Kidney glomerular epithelial cell (primary cell): ENCODE data around the gene WNT7B.
A peak's percentile ranks its signal among the peaks of the same experiment; 100 is the strongest.

Experiments used
- DNase-seq: peaks from one replicate; lab custom pipeline; 2025; lab: John Stamatoyannopoulos, UW

The WNT7B gene

DNA sequence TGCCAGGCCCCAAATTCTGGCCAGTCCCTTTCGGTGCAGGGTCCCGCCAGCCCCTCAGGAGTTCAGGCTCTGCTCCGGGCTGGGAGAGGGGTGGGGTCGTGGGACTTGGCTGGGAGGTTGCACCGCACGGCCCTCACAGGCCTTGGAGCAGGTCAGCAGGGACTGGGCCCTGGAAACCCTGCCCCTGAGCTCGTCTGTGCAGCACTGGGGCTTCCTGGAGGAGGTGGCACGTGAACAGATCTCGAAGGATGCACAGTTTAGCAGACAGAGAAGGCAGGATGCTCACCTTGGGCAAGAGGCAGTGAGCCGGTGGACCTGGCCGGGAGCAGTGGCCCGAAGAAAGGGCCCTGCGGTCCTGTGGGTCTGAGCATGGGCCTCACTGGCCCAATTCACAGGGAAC lies 70.0 kb downstream of the WNT7B start:
- DNase-seq = no peak

DNA sequence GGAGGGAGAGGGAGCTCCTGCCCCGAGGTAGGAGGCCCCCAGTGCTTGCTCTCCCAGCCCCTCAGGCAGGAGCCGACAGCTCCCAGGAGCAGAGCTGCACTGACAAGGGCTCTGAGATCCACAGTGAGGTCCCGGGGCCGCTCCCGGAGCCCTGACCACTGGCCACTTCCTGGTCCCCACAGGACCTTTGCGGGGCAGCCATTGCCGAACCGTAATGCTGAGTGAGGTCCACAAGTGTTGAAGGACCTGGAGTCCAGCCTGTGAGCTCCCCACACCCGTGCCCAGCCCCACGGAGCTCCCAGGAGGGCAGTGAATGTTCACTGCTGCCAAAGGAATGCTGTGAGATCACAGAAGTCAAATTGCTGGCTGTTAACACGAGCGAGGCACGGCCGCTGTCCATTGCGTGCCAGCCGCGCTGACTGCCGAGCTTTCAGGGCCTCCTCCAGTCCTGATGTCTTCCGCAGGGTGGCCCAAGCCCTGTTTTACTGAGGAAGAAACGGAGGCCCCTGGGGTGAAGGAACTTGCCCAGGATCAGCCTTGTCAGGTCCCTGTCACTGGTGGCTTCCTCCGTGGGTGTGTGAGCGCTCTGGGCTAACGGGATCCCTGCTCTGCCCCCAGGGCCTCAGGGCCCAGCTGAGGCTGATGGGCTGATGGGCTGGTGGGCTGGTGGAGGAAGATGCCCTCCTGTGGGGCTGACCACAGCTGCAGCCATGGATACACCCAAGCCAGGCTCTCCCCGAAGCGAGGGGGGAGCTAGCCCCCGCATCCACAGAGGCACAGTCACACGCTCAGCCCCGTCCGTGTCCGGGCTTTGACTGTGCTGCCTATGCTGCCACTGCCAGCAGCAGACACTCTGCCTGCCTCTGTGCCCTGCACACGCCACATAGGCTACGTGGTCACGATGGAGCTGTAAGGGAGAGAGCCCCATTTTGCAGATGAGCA lies 70.8 kb downstream of the WNT7B start:
- peak; percentile 19 for DNase-seq

DNA sequence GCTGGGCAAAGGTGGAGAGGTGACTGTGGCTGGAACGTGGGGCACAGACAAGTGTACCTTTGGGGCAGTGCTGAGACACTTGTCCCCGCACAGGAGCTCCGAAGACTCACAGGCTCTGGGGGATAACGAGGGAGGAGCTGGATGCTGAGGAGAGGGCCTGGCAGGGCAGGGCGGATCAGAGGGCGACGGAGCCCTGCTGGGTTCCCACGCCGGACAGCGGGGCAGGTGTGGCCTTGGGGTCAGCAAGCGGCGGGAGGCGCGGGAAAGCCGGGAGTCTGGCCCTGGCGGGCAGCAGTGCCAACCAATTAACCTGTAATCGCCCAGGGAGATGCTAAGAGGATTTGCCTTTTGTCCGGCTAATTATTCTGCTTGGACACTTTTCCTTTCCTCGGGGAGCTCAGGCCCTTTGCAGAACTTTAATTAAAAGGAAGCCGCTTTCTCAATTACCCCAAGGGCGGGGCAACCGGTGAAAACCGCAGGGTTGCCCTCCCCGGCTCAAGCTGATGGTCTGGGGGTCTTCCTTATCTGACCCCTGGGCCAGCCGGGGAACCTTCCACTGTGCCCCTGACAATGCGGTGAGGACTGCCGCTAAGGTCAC lies 71.5 kb downstream of the WNT7B start:
- DNase-seq = no peak

DNA sequence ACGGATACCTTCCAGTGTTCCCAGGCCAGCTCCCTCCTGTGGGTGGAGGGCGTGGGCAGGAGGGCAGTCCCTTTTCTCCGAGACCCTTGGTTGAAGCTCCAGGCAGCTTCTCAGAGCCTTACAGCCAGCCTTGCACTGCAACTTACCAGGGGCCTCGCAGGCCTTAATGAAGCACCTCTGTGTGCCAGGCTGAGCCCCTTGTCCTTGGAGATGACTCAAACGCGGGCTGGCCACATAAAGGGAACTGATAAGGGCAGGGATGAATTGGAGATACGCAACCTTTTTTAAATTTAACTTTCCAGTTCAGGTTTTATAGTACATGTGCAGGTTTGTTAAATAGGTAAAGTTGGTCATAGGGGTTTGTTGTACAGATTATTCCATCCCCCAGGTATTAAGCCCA lies 72.7 kb downstream of the WNT7B start:
- no peak for DNase-seq

DNA sequence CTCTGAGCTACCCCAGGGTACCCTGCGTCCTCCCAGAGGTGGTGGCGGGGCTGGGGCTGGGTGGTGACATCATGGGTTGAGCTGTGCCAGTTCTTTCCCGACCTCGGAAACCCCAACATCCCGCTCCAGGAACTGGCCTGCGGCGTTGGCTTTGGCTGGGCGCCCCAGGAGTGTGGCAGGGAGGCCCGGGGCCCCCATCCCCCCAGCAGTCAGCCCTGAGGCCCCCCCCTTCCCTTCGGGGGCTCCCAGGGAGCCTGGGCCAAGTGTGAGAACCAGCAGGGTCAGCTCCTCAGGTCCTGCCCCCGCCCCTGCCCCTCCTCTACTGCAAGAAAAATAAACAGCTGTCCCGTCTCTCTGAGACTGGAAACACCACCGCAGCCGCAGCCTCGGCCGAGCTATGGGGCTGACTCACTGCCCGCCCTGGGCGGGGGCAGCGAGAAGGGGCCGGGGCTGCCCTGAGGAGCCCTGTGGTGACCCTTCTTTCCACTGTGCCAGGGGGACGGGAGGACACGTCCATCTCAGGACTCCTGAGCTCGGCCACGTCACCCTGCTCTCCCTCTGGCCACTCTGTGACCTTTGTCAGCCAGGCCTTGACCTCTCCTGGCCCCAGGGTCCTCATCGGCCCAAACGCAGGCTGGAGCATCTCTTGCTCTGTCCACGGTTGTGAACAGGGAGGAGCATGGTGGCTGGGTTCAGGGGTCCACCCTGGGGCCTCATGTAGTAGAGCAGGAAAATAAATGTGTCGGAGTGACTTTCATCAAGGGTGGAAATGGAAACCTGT lies 73.4 kb downstream of the WNT7B start:
- peak; percentile 51 for DNase-seq

DNA sequence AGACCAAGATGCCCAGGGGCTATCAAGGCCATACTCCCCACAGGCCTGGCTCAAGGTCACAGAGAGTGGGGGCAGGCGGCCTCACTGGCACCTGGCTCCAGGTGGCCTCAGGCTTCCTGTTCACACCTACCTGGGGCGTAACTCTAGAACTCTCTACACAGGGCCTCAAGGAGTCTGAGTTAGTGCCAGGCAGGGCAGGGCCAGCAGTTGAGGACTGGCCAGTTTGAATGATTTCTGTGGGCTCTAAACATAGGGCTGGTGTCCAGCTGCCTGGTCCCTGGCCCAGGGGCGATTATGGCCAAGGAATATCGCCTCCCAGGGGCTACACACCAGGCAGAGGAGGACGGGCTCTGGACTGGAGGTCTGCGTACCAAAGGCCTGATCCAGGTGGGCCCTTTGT lies 79.2 kb downstream of the WNT7B start:
- no peak for DNase-seq

DNA sequence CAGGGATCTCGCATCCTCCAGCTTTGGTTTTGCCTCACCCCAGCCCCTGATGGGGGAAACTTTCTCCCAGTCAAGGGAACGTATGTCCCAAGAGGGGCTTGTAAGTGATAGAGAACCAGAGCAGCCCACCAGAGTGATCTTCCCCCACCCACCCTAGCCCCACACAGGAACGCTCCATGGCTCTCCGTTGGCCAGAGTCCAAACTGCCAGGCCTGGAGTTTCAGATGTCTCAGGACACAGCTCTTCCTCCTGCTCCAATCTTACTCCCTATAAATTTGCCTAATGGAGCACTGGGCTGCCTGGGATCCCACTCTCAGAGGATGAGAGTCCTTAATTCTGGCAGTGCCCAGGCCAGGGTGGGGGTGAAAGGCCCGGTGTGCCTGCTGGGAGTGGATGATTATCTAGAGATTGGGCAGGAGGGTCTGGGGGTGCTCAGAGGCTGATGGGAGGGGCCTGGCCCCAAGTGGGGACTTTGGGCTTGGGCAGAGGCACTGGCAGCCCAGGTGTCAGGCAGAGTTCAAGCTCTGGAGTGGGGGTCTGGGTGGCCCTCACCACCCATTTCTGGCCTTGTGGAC lies 79.9 kb downstream of the WNT7B start:
- DNase-seq = no peak

DNA sequence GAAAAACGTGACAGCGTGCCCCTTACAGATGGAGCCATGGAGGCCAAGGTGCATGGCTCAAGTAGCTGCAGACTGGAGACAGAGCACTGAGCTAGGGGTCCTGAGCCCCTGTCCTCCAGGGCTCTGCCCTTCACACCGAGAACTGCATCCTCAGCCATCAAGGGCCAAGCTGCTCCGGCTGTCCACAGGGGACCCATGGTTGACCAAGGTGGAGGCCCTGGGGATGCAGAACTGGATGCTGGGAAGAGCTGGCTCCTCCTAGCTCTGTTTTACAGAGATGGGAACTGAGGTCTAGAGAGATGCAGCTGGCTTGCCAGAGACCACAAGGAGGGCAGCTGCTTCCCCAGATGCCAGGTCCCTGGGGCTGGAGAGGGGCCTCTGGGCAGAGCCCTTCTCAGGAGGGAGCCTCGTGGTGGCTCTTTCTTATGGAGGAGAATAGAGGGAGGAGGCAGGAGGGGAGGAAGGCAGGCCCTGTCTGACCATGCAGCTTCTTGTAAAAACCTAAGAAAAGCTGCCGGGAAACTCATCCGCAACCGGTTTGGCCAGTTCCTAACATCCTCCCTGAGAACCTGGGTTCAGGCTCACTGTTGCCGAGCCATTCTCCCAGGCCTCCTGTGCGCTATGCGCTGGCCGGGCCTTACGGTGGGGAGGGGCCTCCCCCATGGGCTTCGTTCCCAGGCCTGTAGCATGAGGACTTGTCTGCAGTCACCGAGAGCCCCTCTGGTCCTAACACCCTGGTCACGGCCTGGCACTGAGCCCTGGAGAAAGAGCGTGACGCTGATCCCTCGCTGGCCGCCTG lies 80.6 kb downstream of the WNT7B start:
- no peak for DNase-seq

DNA sequence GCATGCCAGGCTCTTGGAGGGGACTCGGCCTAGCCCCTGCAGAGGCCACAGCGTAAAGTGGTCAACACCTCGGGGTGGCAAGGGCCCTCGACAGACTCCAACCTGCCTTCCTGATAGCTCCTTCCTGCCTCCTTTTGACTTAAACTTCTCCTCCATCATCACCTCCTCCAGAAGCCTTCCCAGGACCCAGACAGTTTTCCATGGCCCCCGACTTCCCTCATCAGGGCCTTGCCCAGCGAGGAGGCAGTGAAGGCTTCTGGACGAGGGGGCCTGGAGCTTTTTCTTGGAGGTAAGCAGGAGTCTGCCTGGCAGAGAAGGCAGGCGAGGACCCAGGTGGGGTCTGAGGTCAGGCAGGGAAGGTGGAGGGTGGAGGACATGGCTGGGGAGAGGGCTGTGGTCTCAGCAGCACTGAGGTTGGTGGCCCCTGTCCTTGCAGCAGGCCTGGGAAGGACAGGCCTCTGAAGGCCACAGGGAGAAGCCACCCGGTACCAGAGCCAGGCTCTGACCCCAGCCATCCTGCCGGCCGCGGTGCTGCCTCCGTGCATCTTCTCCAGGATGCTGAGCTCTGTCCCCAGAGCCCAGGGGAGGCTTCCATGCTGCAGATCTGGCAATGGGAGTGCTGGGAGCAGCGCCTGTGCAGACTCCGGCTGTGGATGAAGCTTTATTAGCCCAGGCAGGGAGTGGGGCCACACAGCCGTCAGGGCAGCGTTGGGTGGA lies 81.4 kb downstream of the WNT7B start:
- no peak for DNase-seq

DNA sequence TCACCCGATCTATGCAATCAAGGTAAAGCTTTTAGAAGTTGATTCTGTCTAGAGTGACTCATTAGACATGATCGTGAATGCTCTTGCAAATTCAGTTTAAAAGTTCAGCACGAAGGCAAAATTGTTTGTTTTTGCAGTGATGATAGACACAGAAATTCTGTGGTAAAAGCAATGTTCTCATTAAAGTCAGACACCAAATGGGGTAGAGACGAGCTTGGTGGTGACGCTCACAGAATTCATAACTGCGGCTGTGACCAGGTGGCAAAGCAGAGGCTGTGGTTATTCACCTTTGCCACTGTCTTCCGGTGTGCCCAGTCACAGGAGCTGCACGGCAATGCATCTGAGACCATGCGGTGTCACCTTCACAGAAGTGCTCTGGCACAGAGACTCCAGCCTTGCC lies 83.4 kb downstream of the WNT7B start:
- DNase-seq = no peak

DNA sequence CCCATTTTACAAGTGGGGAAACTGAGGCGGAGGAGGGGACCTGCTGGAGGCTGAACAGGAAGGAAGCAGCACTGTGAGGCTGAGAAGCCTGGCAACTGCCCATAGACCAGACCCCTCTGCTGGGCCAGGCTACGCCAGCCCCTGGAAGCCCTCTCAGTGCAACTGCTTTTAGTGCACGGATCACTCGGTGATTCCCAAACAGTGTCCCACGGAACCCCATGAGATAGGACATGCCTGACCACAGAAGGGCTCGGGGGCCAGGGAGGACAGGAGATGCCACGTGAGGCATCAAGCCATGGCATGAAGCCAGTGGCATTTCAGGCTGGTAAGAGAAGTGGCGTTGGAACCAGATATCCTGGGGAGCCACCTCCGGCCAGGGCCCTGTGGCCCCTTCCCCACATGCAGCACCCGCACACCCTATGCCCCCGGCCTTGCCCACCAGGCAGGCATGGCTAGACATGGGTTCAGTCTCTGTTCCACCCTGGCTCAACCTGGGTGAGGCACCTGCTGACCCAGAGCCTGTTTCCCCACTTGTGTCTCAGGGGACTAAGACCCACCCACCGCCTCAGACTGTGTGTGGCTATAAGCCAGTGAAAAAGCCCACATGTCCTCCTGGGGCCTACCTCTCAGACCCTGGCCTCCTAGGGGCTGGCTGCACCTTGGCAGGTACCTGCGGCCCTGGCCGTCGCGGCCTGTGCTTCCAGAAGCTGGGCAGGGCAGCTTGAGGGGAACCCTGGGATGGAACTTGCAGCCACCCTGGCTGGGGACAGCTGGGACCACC lies 84.1 kb downstream of the WNT7B start:
- DNase-seq = no peak

DNA sequence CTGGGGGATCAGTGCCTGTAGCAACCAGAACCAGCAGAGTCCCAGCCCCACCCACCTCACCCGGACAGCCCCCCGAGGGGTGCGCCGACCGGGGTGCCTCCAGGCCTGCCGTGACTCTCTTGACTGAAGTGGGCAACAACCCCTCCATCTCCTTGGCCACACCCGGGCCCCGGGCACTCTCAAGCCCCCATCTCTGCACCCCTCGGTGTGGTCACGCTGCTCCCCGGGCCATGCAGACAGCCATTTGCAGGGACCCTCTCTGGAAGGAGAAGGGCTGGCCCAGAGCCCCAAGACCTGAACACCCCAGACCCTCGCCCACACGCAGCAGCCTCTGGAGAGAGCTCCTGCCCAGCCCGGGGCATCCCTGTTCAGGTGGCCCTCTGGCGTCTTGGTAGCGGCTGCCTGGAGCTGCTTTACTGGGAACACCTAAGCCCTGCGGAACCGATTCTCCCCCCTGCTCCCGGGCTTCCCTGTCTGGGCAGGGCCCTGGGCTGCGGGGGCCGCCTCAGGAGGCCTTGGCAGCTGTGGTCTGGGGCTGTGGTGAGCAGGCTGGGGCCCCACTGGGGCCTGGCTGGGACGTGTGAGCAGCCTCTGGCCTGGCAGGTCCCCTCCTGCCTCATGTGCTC lies 84.9 kb downstream of the WNT7B start:
- DNase-seq = no peak

DNA sequence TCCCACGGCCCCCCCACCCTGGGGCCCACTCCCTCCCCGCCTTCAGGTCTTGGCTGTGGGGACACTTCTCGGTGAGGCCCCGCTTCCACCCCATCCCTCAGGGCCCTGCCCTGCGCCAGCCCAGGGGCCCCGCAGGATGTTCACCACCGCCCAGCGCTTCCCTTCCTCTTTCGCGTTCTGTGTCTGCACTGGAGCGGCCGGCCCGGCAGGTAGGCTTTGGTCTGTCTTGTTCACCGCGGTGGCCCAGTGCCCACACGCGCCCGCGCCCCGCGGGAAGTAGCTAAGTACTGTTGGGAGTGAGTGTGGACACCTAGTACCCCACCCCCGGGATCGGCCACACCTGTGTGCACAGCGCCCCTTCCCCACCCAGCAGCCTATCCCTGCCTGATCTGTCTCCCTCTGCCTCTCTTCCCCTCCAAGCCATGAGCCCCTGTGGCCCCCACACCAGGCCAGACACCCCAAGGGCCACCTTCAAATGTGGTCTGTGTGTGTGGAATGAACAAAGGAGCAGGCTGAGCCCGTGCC lies 85.4 kb downstream of the WNT7B start:
- DNase-seq = no peak

DNA sequence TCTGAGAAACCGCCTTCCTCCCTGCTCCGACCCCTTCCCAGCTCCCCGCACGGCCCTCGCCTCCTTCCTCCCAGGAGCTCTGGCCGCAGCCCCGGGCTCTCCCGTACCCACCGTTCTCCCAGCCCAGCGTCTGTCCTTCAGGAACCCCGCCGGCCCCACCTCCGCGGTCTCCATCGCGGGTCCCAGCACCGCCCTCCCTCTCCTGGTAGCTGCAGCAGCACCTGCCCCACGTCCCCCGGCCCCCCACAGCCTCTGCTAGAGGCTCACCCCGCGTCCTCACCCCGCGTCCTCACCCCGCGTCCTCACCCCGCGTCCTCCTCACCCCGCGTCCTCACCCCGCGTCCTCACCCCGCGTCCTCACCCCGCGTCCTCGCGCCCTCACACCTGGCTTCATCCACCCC lies 85.9 kb downstream of the WNT7B start:
- no peak for DNase-seq

DNA sequence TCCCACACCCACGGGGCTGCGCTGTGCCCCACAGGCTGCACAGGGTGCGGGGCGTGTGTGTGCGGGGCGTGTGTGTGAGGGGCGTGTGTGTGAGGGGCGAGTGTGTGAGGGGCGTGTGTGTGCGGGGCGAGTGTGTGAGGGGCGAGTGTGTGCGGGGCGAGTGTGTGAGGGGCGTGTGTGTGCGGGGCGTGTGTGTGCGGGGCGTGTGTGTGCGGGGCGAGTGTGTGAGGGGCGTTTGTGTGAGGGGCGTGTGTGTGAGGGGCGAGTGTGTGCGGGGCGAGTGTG lies 86.7 kb downstream of the WNT7B start:
- DNase-seq = no peak

DNA sequence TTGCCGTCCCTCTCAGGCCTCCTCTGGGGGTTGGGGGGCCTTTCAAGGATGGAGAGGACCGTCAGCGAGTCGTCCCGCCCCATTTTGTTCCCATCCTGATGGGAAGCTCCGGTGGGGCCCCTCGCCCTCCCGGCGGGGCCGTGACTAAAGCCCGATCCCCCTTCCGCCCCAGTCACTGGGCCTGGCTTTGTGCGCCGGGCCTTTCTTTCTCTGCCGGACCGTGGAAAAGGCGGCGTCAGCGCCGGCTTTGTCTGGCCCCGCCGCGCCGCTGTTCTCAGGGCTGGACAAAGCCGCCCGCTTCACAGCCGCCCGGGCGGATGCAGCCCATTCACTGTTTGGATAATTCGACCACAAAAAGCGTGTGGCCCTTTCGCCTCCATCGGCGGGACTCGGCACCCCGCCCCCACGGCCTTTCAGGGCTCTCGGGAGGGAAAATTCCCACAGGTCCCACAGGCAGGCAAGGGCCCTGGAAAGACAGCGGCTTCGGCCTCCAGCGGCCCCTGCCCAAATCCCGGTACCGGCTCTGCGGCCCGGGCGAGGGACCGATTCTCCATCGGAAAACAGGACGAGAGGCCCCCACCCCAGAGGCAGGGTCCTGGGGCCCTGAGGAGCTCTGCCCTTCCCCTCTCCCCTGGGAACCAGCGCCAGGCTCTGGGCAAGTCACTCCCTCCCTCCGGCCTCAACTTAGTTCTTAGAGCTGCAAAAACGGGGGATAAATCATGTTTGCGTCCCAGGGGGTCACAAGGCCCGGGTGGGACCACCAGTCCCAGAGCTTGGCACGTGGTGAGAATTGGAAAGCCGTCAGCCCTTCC lies 87.2 kb downstream of the WNT7B start:
- no peak for DNase-seq

DNA sequence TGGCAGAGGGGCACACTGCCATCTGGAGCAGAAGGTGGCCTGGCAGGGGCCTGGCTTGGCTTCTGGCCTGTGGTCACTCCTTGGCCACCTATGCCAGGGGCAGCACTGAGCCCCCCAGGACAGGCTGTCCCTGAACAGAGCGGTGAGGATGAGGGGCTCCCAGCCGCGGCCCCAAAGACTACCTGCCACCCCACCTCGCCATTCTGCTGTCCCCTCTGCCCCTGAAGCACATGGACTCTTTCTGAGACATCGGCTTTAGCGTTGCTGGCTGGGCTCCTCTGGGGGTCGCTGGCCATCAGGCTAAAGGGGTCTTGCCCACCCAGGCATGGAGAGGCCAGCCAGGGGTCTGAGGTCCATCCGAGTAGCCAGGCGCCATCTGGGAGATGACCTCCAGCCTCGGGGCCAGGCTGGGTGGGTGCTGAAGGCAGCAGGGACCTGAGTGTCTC lies 87.8 kb downstream of the WNT7B start:
- DNase-seq = no peak

DNA sequence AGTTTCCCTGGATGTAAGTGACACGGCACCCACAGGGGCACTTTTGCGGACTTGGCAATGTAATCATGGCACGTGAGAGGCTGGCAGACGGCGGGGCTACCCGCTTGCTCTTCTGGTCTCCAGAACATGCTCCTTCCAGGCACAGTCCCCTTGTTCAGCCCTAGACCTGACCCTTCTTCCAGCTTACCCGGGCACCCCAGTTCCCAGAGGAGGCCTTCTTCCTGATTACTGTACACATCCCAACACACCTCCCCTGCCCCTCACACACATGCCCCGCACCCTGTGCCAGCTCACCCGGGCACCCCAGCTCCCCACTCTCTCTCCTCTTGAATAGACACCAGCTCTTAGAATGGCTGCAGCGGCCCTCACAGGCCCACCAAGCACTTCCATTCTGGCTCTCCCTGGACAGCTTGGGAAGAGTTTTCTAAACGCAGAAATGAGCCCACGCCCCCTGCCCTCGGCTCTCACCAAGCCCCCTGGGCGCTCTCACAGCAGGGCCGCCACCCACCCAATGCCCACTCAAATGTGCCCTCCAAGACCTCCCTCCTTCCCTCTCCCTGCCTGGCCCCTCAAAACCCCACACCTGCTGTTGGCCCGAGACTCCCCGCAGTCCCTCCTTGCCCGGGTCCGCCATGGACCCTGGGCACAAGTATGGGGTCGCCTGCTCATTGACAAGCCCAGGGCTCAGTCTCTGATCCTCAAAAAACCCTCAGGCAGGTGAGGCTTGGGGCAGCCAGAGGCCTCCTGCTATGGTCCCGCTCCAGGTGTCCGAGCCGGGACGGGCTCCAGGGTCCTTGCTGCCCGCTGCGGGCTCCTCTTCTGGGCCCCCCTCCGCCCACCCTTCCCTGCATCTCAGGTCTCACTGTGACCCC lies 88.5 kb downstream of the WNT7B start:
- no peak for DNase-seq
